ENCODE measurements around the gene EPHB2. TPM values are rescaled to one million over a fixed set of nuclear protein-coding genes. Genes with fewer than 3 reads are reported as not detected.

Gene EPHB2
- total RNA-seq, 1 experiment from 2014 or later, result 0.79 TPM

DNA sequence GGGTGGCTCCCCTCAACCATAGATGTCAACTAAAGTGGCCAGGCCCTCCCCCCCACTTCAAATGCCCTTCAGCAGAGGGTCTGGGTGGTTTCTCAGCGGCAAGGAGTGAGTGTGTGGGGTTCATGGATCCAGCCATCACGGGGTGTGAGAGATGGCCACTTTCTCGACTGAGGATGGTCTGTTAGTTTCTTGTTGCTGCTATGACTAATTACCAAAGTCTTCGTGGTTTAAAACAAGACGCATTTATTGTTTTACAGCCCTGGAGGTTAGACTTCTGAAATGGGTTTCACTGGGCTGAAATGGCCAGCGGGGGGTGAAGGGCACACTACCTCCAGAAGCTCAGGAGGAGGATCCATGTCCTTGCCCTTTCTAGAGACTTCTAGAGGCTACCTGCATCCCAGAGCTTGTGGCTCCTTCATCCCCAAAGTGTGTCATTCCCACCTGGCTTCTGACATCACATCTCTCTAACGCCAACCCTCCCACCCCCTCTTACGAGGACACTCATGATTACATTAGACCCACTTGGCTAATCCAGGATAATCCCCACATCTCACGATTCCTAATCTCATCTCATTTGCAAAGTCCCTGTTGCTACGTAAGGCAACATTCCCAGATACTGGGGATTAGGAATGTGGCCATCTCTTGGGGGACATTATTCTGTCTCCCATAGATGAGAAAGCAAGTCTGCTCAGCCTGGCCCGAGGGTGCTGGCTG, 53.0 kb downstream of the EPHB2 start:
- ChIA-PET POLR2A (no interaction called here), CTCF (interaction anchor here (0.5 kb wide), 1 partner anchor 62 kb away, joined by 4 read pairs; no protein-coding TSS in a partner anchor)
- H3K36me3 Mint-ChIP-seq (ENCODE audit: insufficient read depth, unreplicated experiment), result no peaks in the 10 kb centered on the region
- no TSS peak for BruUV-seq (replicated peaks)
- no peaks in the 10 kb centered on the region for H3K4me1 Mint-ChIP-seq (ENCODE audit: insufficient read depth, unreplicated experiment)
- H3K9me3 Mint-ChIP-seq (ENCODE audit: unreplicated experiment), result no peaks in the 10 kb centered on the region
- no peaks in the 10 kb centered on the region for H3K27me3 Mint-ChIP-seq (ENCODE audit: insufficient read depth, unreplicated experiment)
- H3K4me3 Mint-ChIP-seq (ENCODE audit: unreplicated experiment), result no peak overlapping the region
- TF ChIP-seq CTCF (IDR thresholded peaks at IDR 0.05; ENCODE audit: unreplicated experiment), result no peak
- no peak overlapping the region for H3K27ac Mint-ChIP-seq (ENCODE audit: low read depth, unreplicated experiment)
- no peak for DNase-seq (ENCODE audit: unreplicated experiment)
- intact Hi-C loops (cut with micrococcal nuclease), result no loop called here

GRCh38 chr1:22767852-22768251, 57.2 kb downstream of the EPHB2 start:
- H3K4me3 Mint-ChIP-seq (ENCODE audit: unreplicated experiment), result no peak overlapping the region
- no peak overlapping the region for H3K27ac Mint-ChIP-seq (ENCODE audit: low read depth, unreplicated experiment)
- no peak for DNase-seq (ENCODE audit: unreplicated experiment)
- CTCF ChIA-PET, result no interaction called here
- no TSS peak for BruUV-seq (replicated peaks)
- H3K36me3 Mint-ChIP-seq (ENCODE audit: insufficient read depth, unreplicated experiment), result no peaks in the 10 kb centered on the region
- no peaks in the 10 kb centered on the region for H3K27me3 Mint-ChIP-seq (ENCODE audit: insufficient read depth, unreplicated experiment)
- no peaks in the 10 kb centered on the region for H3K9me3 Mint-ChIP-seq (ENCODE audit: unreplicated experiment)
- POLR2A ChIA-PET, result no interaction called here
- intact Hi-C loops (cut with micrococcal nuclease), result no loop called here
- no peak for TF ChIP-seq CTCF (IDR thresholded peaks at IDR 0.05; ENCODE audit: unreplicated experiment)
- H3K4me1 Mint-ChIP-seq (ENCODE audit: insufficient read depth, unreplicated experiment), result no peaks in the 10 kb centered on the region

GRCh38 chr1:22769932-22770331, 59.3 kb downstream of the EPHB2 start:
- DNase-seq (ENCODE audit: unreplicated experiment), result no peak
- ChIA-PET POLR2A (no interaction called here), CTCF (interaction anchor here (0.6 kb wide), 1 partner anchor 195 kb away, joined by 3 read pairs; no protein-coding TSS in a partner anchor)
- no peak for TF ChIP-seq CTCF (IDR thresholded peaks at IDR 0.05; ENCODE audit: unreplicated experiment)
- intact Hi-C loops (cut with micrococcal nuclease), result no loop called here
- Mint-ChIP-seq H3K4me3 (ENCODE audit: unreplicated experiment) (no peak overlapping the region), H3K27ac (ENCODE audit: low read depth, unreplicated experiment) (no peak overlapping the region), H3K27me3 (ENCODE audit: insufficient read depth, unreplicated experiment) (no peaks in the 10 kb centered on the region), H3K36me3 (ENCODE audit: insufficient read depth, unreplicated experiment) (no peaks in the 10 kb centered on the region), H3K9me3 (ENCODE audit: unreplicated experiment) (no peaks in the 10 kb centered on the region), H3K4me1 (ENCODE audit: insufficient read depth, unreplicated experiment) (no peaks in the 10 kb centered on the region)
- BruUV-seq (replicated peaks), result no TSS peak

DNA sequence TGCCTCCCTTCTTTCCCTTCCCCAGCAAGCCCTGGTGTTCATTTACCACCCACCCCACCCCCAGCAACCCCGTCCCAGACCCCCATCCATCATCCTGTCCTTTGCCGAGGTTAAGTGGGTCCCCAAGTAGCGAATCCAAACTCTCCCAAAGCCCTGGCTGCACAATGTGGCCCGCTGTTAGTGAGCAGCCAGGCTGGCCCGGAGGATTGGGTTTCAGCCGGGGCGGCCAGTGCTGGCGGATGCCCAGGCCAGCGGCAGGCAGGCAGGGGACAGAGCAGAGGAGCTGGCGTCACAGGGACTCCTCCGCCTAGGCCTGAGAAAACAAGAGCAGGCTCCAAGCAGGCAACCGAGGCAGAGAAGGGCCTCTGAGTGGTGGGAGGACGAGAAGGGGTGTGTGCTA, 61.4 kb downstream of the EPHB2 start:
- H3K27ac Mint-ChIP-seq (ENCODE audit: low read depth, unreplicated experiment), result no peak overlapping the region

More for the DNA sequence above, 61.4 kb downstream of the EPHB2 start:
- Mint-ChIP-seq H3K36me3 (ENCODE audit: insufficient read depth, unreplicated experiment) (no peaks in the 10 kb centered on the region), H3K9me3 (ENCODE audit: unreplicated experiment) (no peaks in the 10 kb centered on the region), H3K4me1 (ENCODE audit: insufficient read depth, unreplicated experiment) (no peaks in the 10 kb centered on the region), H3K27me3 (ENCODE audit: insufficient read depth, unreplicated experiment) (no peaks in the 10 kb centered on the region), H3K4me3 (ENCODE audit: unreplicated experiment) (no peak overlapping the region)
- intact Hi-C loops (cut with micrococcal nuclease), result no loop called here
- POLR2A ChIA-PET, result interaction anchor here (0.8 kb wide), 1 partner anchor 57 kb away, joined by 3 read pairs; no protein-coding TSS in a partner anchor
- no peak for TF ChIP-seq CTCF (IDR thresholded peaks at IDR 0.05; ENCODE audit: unreplicated experiment)
- CTCF ChIA-PET, result interaction anchor here (0.7 kb wide), 1 partner anchor 121 kb away, joined by 3 read pairs; no protein-coding TSS in a partner anchor
- no TSS peak for BruUV-seq (replicated peaks)
- no peak for DNase-seq (ENCODE audit: unreplicated experiment)

Measured in MCF 10A (cell line).